ENCODE data around the gene TRIM13.
"Not testable (repeated sequence)": the region's sequence is repeated elsewhere in the genome, so short reads cannot be mapped to it uniquely, and the experiment has no call there.

Gene TRIM13

GRCh38 chr13:49980266-49980665 is 16.6 kb upstream of the TRIM13 start:
- no peak for DNase-seq (ENCODE audit: low read depth)
- no peak overlapping the region for H3K4me3 ChIP-seq (ENCODE audit: control insufficient read depth, low read depth, low read length)
- TF ChIP-seq CTCF (conservative IDR thresholded peaks at IDR 0.05; ENCODE audit: control insufficient read depth, insufficient read depth, low read depth, low read length) = no peak

GRCh38 chr13:49985129-49985528 is 11.7 kb upstream of the TRIM13 start:
- H3K4me3 ChIP-seq (ENCODE audit: control insufficient read depth, low read depth, low read length) = no peak overlapping the region
- TF ChIP-seq CTCF (conservative IDR thresholded peaks at IDR 0.05; ENCODE audit: control insufficient read depth, insufficient read depth, low read depth, low read length) = no peak
- no peak for DNase-seq (ENCODE audit: low read depth)

GRCh38 chr13:49986471-49986870 is 10.4 kb upstream of the TRIM13 start:
- TF ChIP-seq CTCF (conservative IDR thresholded peaks at IDR 0.05; ENCODE audit: control insufficient read depth, insufficient read depth, low read depth, low read length) = no peak
- DNase-seq (ENCODE audit: low read depth) = no peak
- H3K4me3 ChIP-seq (ENCODE audit: control insufficient read depth, low read depth, low read length) = no peak overlapping the region

- not testable (repeated sequence) for DNase-seq (ENCODE audit: low read depth); H3K4me3 ChIP-seq (ENCODE audit: control insufficient read depth, low read depth, low read length)
Measured at GRCh38 chr13:49990612-49991011, 6.2 kb upstream of the TRIM13 start.

- no peak for DNase-seq (ENCODE audit: low read depth)
- H3K4me3 ChIP-seq (ENCODE audit: control insufficient read depth, low read depth, low read length) = no peak overlapping the region
- TF ChIP-seq CTCF (conservative IDR thresholded peaks at IDR 0.05; ENCODE audit: control insufficient read depth, insufficient read depth, low read depth, low read length) = no peak
Measured at GRCh38 chr13:49993111-49993510, 3.7 kb upstream of the TRIM13 start.

GRCh38 chr13:49993666-49994065 is 3.2 kb upstream of the TRIM13 start:
- TF ChIP-seq CTCF (conservative IDR thresholded peaks at IDR 0.05; ENCODE audit: control insufficient read depth, insufficient read depth, low read depth, low read length) = no peak
- no peak overlapping the region for H3K4me3 ChIP-seq (ENCODE audit: control insufficient read depth, low read depth, low read length)
- no peak for DNase-seq (ENCODE audit: low read depth)

GRCh38 chr13:49995625-49996101 is 1.2 kb upstream of the TRIM13 start:
- DNase-seq (ENCODE audit: low read depth) = peak; percentile 50
- no peak for TF ChIP-seq CTCF (conservative IDR thresholded peaks at IDR 0.05; ENCODE audit: control insufficient read depth, insufficient read depth, low read depth, low read length)

More at GRCh38 chr13:49995625-49996101, 1.2 kb upstream of the TRIM13 start:
- H3K4me3 ChIP-seq (ENCODE audit: control insufficient read depth, low read depth, low read length) = peak overlapping the region; percentile 65
